NCI-H2171 treated with DMSO at 0.1 percent for 48 hours (cell line): Measurements from ENCODE around the gene KDM5B.

Experiments used
- DNase-seq: peaks from one replicate; lab custom pipeline; 2025; lab: John Stamatoyannopoulos, UW

KDM5B gene

GRCh38 chr1:202711949-202712635 lies 96.1 kb downstream of the KDM5B start:
- no peak for DNase-seq

- DNase-seq = peak; percentile 60
These were observed 97.9 kb downstream of the KDM5B start, which contains the start of gene SYT2 for GRCh38 chr1:202710070-202711045. TSS of gene SYT2 (minus strand) at chr1:202710454. CDS start at chr1:202605772, 104,682 bp downstream.

DNA sequence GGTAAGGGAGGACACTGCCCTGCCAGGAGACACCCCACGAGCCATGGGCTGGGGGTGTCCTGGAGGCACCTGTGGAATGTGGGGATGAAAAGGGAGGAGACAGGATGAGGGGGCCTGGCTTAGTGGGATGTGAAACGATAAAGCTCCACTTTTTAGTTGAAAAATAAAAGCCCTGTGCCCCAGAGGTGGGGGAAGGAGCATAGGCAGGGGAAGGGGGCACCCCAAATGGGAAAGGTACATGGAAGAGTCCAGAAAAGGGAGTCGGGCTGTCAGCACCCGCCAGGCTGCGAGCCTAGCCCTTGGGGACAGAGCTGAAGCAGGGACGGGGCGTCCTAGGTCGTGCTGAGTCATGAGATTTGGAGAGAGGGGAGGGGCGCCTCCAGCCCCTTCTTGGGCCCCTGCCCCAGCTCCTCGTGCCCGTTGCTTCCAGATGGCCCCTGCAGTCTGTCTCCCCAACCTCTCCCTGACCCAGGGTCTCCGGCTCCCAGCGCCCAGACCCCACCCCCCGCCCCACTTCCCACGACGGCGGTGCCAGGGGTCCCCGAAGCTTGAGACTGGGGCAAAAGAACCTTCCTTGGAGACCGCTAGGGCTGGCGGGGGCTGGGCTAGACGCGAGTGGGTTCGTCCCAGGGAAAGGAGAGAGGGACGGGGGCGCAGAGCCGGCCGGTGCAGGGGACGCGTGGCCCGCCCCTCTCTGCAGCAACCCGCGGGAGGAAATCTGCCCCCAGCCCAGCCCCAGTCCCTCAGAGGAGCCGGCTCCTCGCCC lies 98.8 kb downstream of the KDM5B start:
- no peak for DNase-seq

- DNase-seq = no peak
These were observed 99.6 kb downstream of the KDM5B start for GRCh38 chr1:202708456-202709275.

- no peak for DNase-seq
These were observed 101.4 kb downstream of the KDM5B start for GRCh38 chr1:202706851-202707250.

- DNase-seq = no peak
These were observed 103.6 kb downstream of the KDM5B start for GRCh38 chr1:202704601-202705000.

DNA sequence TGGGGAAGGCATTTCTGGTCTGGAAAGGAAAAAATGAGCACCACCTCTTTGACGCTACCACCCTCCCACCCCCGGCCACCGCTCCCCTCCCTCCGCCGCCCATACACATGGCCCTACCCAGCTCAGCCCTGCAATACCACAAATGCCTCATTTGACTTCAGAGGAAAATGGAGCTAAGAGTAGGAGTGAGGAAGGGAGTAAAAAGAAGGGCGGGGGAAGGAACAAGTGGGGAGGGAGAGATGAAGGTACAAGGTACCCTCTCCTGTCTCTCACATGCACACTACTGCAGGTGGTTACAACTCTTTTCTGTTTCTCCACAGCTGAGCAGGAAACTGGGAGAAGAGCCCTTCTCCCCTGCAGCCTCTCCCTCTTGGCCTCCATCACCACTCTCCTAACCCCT lies 105.0 kb downstream of the KDM5B start:
- no peak for DNase-seq

DNA sequence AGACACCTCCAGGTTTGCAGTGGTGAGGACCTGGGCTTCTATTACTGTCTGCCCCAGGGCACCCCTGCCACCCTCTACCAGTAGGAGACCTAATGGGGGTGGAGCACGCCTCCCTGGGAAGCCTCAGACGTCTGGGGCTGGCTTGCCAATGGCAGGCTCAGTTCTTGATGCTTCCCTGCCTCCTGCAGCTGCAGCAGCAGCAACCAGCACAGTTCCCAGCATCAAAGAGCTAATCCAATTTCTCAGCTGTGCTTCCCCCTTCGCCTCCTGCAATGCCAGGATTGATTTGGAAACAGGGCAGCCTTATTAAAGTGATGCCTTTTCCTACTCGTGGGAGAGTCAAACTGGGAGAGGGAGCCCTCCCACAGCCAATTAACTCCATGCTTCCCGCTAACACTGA lies 106.1 kb downstream of the KDM5B start:
- no peak for DNase-seq

GRCh38 chr1:202701200-202701599 lies 107.0 kb downstream of the KDM5B start:
- no peak for DNase-seq

DNA sequence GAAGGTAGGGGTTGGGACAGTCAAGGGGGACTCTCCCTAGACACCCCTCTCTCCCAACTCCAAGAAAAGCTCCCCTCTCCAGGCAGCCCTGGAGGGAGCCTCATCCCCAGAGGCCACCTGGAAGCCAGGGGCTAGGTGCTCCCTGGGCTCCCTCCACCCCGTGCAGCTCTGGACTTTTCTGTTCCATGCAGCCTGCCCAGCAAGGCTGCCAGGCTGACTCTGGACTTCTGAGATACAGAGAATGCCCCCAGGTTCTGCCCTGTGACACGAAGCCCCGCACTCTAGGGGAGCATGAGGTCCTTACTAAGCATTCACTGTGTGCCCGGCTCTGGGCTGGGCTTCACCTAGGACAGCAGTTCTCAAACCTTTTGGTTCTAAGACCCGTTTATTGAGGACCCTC lies 108.2 kb downstream of the KDM5B start:
- no peak for DNase-seq

- no peak for DNase-seq
These were observed 109.9 kb downstream of the KDM5B start for GRCh38 chr1:202698276-202698675.

DNA sequence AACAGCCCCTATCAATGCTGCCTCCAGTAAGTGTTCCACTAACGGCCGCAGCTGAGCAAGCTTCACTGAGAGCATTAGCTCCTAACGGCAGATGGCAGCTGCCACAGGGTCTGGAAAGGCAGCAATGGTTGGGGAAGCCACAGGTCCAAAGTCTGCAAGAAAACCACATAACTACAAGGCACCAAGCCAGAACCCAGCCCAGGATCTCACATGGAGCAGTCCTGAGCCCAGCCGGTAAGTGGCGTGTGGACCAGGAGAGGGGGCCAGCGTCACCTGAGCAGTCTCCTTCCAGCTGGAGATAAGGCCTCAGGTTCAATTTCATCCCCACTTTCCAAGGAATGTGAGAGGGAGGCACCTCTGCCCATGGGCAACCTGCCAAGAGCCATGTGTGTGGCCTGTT lies 111.2 kb downstream of the KDM5B start:
- DNase-seq = peak; percentile 56

- DNase-seq = no peak
These were observed 113.9 kb downstream of the KDM5B start for GRCh38 chr1:202694314-202694713.

GRCh38 chr1:202692959-202693555 lies 115.2 kb downstream of the KDM5B start:
- DNase-seq = peak; percentile 30

DNA sequence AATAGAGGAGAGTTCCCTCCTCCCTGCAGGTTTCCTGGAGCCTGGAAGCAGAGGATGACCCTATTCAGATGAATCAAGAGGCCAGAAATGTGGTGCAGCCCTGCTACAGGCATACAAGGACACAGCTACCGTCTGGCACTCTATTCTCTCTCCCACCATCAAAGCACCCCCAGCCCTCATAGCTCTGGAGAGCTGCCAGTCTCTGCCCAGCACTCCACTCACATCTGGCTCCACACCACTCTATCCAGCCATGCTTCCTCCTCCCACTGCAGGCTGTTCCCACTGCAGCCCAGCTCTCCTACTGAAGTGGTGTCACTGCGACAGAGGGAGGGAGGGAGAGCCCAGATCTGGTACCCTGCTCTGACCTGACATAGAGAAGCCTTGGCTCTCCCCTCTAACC lies 116.4 kb downstream of the KDM5B start:
- DNase-seq = peak; percentile 82

GRCh38 chr1:202689493-202690342 lies 118.5 kb downstream of the KDM5B start:
- DNase-seq = no peak

- DNase-seq = no peak
These were observed 119.1 kb downstream of the KDM5B start for GRCh38 chr1:202689082-202689481.

DNA sequence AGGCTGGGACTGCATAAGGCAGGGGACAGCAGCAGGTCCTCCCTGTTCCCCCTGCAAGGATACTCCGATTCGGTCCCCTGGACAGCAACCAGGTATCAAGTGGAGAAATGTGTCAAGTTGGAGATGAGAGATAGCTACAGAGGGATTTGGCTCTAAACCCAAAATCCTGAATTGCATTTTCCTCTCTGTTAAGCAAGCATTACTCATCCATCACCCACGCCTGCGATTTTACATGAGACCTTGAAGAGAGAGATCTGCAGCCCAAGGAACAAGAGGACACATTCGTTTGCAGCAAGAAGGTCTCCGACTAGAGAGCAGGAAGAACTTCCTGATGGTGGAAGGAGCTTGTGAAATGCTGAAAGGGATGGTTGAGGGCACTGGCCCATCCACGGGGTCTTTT lies 119.8 kb downstream of the KDM5B start:
- DNase-seq = no peak

DNA sequence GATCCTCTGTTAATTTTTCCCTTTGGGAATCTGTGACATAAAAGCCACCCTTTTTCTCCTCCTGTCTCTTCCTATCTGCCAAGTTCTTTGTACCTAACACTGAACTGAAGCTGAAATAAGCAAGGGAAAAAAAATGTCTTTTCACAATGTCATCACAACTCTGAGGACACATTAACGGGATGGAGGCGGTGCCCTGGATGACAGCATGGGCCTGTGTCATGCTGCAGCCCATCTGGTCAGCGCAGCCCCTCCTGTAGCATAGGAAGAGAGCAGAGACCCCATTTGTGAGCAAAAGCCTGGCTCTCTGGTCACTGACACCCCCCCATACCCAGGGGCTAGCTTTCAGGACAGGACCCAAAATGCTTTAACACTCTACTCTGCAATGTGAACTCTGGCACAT lies 120.4 kb downstream of the KDM5B start:
- no peak for DNase-seq

- DNase-seq = no peak
These were observed 120.9 kb downstream of the KDM5B start for GRCh38 chr1:202687370-202687769.
